A673 (cell line): ENCODE results near the gene TCHP. TPM values are rescaled to one million over a fixed set of nuclear protein-coding genes. Genes with fewer than 3 reads are reported as not detected.

ENCODE experiments used
- BruUV-seq: library from RNA; stranded (reverse); fragments of 400-500 nt; replicated peaks from 2 replicates; lab custom pipeline; 2021; lab: Mats Ljungman, UMichigan
- CTCF ChIA-PET: fragments of 300-600 bp; sonication (Branson Sonifier 250); formaldehyde crosslinking; loops from one replicate; lab custom pipeline; 2022; ENCODE audit warnings: antibody characterized with exemption; lab: Charles Lee
- POLR2A ChIA-PET: fragments of 300-600 bp; sonication (Branson Sonifier 250); formaldehyde crosslinking; loops from one replicate; lab custom pipeline; 2022; ENCODE audit warnings: antibody characterized with exemption; ENCODE audit not compliant: low non-redundant PET; lab: Charles Lee
- DNase-seq: peaks from one replicate; pipeline ENCODE4 v3.0.0-alpha.2; 2015; ENCODE audit warnings: low spot score
- H3K27ac ChIP-seq: fragments of 200-600 bp; sonication (generic); 2 replicates; pipeline ENCODE4 v1.5.1; 2016; ENCODE audit warnings: mixed run types, low read depth, mild to moderate bottlenecking, mixed read lengths, antibody characterized with exemption, low read length; ENCODE audit not compliant: poor library complexity, severe bottlenecking
- H3K27me3 ChIP-seq: fragments of 200-600 bp; sonication (generic); replicated peaks from 2 replicates; pipeline ENCODE4 v1.6.1; 2017; ENCODE audit warnings: mixed run types, low read depth, mild to moderate bottlenecking, mixed read lengths, antibody characterized with exemption, low read length; ENCODE audit not compliant: insufficient read depth, poor library complexity
- H3K36me3 ChIP-seq: fragments of 200-600 bp; sonication (generic); 2 replicates; pipeline ENCODE4 v1.6.1; 2016; ENCODE audit warnings: mixed run types, mild to moderate bottlenecking, mixed read lengths, antibody characterized with exemption, low read length; ENCODE audit not compliant: insufficient read depth, poor library complexity, severe bottlenecking
- H3K4me1 ChIP-seq: fragments of 200-600 bp; sonication (generic); 2 replicates; pipeline ENCODE4 v1.6.1; 2017; ENCODE audit warnings: mixed run types, mild to moderate bottlenecking, mixed read lengths, antibody characterized with exemption, low read length; ENCODE audit not compliant: insufficient read depth, poor library complexity, severe bottlenecking
- H3K4me3 ChIP-seq: fragments of 200-600 bp; sonication (generic); 2 replicates; pipeline ENCODE4 v1.5.1; 2016; ENCODE audit warnings: low read depth, mixed run types, mild to moderate bottlenecking, mixed read lengths, low read length; ENCODE audit not compliant: poor library complexity, severe bottlenecking
- H3K9me3 ChIP-seq: fragments of 200-600 bp; sonication (generic); 2 replicates; pipeline ENCODE4 v1.6.1; 2016; ENCODE audit warnings: mixed run types, low read depth, mild to moderate bottlenecking, mixed read lengths, antibody characterized with exemption, low read length; ENCODE audit not compliant: poor library complexity, severe bottlenecking
- EZH2 ChIP-seq: fragments of 200-600 bp; sonication (generic); IDR thresholded peaks from 2 replicates; pipeline ENCODE4 v1.6.1; 2017; ENCODE audit warnings: borderline replicate concordance, low read depth, mild to moderate bottlenecking, mixed read lengths, antibody characterized with exemption, low read length; ENCODE audit not compliant: poor library complexity, severe bottlenecking
- intact Hi-C: fragments of 100-400 bp; cut with micrococcal nuclease; formaldehyde crosslinking; loops from one replicate; pipeline ENCODE4 v1.10.0; 2022; ENCODE audit not compliant: unreplicated experiment
- total RNA-seq: library from RNA; stranded (reverse); gene quantifications from 2 replicates; pipeline ENCODE4 v1.2.3, GENCODE V29; 2021
- TF ChIP-seq, protein P1 (sequence below): fragments of 300-800, 200-600 bp; sonication (generic); conservative IDR thresholded peaks from 2 replicates; pipeline ENCODE4 v1.5.1; 2017; ENCODE audit warnings: low read depth, mild to moderate bottlenecking, antibody characterized with exemption, low read length, moderate library complexity, mixed read lengths

Gene TCHP
- total RNA-seq, 1 experiment from 2014 or later, result 40.4 TPM

- BruUV-seq, result no TSS peak
Measured at GRCh38 chr12:109876406-109876805, 23.7 kb upstream of the TCHP start.

DNA sequence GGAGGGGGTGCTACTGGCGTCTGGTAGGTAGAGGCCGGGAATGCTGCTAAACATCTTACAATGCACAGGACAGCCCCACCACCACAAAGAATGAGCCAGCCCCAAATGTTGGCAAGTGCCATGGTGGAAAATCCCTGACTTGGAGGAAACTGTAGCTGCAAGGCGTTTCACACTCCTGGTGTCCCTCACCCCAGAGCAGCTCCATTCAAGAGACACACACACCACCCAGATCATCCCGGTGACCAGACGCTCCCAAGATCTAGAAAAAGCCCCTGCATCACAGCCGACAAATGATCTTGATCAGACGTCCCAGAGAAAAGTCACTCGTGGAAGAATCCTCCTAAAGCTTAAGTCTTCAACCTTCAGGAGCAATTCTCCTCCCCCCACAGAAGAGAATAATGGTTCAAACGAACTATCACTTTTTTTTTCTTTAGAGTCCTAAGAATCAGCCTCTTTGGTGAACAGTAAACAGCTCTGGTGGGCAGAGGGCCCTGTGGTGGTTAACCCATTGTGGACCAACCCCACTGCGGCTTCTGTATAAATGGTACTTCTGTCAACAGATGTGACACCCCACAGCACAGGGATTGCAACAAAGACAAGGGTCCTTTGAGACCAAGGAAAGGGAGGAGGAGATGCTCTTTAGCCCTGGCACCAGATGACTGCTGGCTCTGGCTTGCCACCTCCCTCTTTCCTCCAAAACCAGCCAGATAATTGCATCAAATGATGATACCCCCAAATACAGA is 22.4 kb upstream of the TCHP start:
- no peaks in the 10 kb centered on the region for H3K36me3 ChIP-seq
- TF ChIP-seq, protein P1, sequence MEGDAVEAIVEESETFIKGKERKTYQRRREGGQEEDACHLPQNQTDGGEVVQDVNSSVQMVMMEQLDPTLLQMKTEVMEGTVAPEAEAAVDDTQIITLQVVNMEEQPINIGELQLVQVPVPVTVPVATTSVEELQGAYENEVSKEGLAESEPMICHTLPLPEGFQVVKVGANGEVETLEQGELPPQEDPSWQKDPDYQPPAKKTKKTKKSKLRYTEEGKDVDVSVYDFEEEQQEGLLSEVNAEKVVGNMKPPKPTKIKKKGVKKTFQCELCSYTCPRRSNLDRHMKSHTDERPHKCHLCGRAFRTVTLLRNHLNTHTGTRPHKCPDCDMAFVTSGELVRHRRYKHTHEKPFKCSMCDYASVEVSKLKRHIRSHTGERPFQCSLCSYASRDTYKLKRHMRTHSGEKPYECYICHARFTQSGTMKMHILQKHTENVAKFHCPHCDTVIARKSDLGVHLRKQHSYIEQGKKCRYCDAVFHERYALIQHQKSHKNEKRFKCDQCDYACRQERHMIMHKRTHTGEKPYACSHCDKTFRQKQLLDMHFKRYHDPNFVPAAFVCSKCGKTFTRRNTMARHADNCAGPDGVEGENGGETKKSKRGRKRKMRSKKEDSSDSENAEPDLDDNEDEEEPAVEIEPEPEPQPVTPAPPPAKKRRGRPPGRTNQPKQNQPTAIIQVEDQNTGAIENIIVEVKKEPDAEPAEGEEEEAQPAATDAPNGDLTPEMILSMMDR, result no peak
- no peak for TF ChIP-seq EZH2
- ChIA-PET CTCF (interaction anchor here (0.6 kb wide), 2 partner anchors 11 to 297 kb away, joined by 5 to 6 read pairs; no protein-coding TSS in a partner anchor), POLR2A (no interaction called here)
- H3K9me3 ChIP-seq, result no peaks in the 10 kb centered on the region
- no peak overlapping the region for H3K27ac ChIP-seq
- H3K4me3 ChIP-seq, result no peak overlapping the region
- H3K27me3 ChIP-seq, result no peaks in the 10 kb centered on the region
- peaks cover 5% of the 10 kb centered on the region for H3K4me1 ChIP-seq
- intact Hi-C loops, result no loop called here
- no peak for DNase-seq
- BruUV-seq, result no TSS peak

More at GRCh38 chr12:109876406-109876805, 23.7 kb upstream of the TCHP start:
- Histone ChIP-seq H3K4me1 (peaks cover 5% of the 10 kb centered on the region), H3K9me3 (no peaks in the 10 kb centered on the region), H3K27me3 (no peaks in the 10 kb centered on the region), H3K4me3 (no peak overlapping the region), H3K27ac (no peak overlapping the region), H3K36me3 (no peaks in the 10 kb centered on the region)
- CTCF ChIA-PET, result no interaction called here
- DNase-seq, result no peak
- intact Hi-C loops, result no loop called here
- POLR2A ChIA-PET, result no interaction called here
- TF ChIP-seq, protein P1, result no peak
- no peak for TF ChIP-seq EZH2

DNA sequence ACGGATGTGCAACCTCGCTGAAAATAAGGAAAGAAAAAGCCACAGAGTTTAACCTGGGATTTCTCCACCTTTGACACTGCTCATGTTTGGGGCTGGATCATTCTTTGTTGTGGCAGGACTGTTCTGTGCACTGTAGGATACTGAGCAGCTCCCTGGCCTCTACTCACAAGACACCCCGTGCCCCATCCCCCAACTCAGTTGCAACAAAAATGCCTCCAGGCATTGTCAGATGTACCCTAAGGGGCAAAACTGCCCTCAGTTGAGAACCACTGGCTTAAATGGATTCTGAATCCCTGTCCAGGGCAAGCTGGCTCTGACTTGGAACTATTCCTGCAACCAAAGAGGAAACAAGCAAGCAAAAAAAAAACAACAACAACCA is 21.8 kb upstream of the TCHP start:
- H3K27ac ChIP-seq, result no peak overlapping the region
- peaks cover 5% of the 10 kb centered on the region for H3K4me1 ChIP-seq
- DNase-seq, result no peak
- TF ChIP-seq, protein P1, result no peak
- TF ChIP-seq EZH2, result no peak
- no peaks in the 10 kb centered on the region for H3K27me3 ChIP-seq
- ChIA-PET CTCF (interaction anchor here (0.6 kb wide), 1 partner anchor 12 kb away, joined by 6 read pairs; no protein-coding TSS in a partner anchor), POLR2A (no interaction called here)
- H3K9me3 ChIP-seq, result no peaks in the 10 kb centered on the region
- intact Hi-C loops, result no loop called here
- H3K36me3 ChIP-seq, result no peaks in the 10 kb centered on the region
- TSS peak; percentile 29 for BruUV-seq
- no peak overlapping the region for H3K4me3 ChIP-seq
